HG02642 (cell line): ENCODE results near the gene DCTN5.

Experiments used
- ATAC-seq: cut with Tn5 transposase; IDR thresholded peaks from one replicate; pipeline ENCODE4 v1.9.1; 2021; ENCODE audit warnings: mild to moderate bottlenecking; ENCODE audit not compliant: unreplicated experiment, poor library complexity

Gene DCTN5

GRCh38 chr16:23651943-23652468, 10.7 kb downstream of the DCTN5 start:
- no peak for ATAC-seq

- no peak for ATAC-seq
Measured at GRCh38 chr16:23663918-23664317, 22.7 kb downstream of the DCTN5 start.

DNA sequence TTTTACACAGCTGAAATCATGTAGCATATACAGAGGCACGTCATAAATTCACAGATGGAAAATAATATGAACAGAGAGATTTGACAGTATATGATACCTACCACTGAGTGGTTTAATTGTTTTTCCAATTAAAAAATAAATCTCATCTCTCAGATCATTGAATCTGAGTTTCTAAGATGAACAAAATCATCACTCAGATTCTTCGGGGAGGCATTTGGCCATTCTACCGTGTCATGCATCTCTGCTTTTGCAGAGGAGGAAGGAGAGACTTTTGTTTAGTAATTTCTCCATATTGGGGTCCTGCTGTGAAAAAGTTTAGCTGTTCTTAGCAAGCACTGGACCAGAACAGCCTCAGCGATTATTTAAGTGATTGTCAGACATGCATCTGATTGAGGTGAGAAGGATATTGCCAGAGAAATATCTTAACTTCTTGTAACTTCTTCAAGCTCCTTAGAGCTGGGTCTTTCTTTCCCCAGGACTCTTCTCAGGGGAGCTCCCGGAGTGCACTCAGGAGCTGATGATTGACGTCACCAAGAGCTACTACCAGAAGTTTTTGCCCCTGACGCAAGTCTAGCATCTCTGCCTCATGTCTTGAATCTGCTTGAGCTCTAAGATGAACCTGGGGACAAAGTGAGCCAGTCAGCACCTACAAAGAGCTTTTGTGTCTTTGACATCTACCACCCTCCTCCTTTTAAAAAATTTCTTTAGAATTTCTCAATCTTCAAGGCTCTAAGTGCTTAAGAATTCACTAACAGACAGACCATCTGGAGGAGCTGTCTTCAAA, 25.5 kb downstream of the DCTN5 start:
- ATAC-seq: no peak

DNA sequence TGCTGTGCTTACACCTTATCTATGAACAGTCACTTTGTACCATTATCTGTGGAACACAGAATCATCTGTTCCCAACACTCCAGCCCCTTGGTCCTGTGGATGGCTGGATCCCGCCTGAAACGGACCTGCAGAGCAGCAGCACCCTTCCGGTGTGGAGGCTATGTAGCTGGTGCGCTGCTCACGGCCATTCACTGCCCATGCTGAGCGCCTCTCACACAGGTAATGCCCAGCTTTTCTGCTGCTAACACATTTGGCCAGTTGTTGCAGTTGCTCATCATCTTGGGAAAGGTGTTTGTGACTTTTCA, 26.0 kb downstream of the DCTN5 start:
- no peak for ATAC-seq

DNA sequence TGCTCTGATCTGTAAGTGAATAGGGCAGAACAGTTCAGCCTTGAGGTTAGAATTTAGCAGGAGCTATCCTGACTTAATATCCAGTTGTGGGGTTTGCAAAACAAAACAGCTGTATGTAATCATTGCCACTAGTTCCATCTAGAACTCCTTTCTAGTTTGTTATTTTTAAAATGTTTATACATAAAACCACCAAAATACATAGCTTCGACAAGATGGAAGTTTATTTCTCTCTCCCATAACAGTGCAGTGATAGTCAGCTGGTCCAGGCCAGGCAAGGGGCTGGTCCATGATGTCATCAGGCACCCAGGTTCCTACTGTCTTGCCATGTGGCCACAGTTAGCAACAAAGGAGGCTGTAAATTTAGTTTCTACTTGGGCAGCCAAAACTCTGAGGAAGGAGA, 27.0 kb downstream of the DCTN5 start:
- ATAC-seq: no peak

DNA sequence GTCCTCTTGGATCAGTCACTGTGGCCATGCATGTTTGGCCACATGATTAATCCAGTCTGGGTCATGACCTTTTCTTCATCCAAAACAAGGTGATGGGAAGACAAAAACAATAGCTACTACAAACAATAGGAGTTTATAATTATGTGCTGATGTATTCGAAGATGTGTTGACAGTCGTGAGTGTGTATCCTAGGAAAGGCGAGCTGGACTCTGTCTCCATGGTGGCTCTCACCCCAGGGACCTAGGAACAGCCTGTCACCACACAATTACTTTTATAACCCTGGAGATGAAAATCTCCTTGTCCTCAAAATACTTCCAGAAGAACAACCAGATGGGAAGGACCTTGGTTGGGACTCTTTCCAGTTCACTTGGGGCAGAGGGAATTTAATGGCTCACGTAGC, 27.6 kb downstream of the DCTN5 start:
- ATAC-seq: no peak

DNA sequence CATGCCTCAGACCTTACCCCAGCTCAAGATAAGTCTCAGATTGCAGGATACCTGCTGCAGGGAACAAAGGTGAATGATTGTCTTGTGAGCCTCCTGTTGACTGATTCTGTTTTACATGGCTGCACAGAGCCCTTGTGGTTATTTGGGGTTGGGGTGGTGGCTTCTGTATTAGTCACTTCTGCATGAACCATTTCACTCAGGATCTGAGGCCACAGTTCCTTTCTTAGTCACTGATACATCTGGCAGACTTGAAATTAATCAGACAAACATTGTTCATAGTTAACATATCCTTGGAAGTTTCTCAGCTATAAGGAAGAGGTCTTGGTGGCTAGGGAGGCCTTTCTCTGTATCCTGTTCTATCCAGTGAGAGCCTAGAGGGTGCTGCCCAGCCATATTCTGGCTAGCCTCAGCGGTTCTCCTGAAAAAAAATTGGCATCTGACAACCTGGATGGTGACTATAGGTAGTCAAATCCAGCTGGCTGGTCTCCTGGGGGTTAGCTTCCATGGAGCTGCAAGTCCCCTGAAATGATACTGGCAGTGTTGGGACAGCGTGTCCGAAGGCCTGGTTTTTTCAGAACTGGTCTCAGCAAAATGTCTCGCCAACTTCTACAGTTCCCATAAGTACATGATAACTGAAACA, 29.0 kb downstream of the DCTN5 start:
- ATAC-seq: peak; percentile 93

- no peak for ATAC-seq
Measured at GRCh38 chr16:23673971-23674614, 32.8 kb downstream of the DCTN5 start.

DNA sequence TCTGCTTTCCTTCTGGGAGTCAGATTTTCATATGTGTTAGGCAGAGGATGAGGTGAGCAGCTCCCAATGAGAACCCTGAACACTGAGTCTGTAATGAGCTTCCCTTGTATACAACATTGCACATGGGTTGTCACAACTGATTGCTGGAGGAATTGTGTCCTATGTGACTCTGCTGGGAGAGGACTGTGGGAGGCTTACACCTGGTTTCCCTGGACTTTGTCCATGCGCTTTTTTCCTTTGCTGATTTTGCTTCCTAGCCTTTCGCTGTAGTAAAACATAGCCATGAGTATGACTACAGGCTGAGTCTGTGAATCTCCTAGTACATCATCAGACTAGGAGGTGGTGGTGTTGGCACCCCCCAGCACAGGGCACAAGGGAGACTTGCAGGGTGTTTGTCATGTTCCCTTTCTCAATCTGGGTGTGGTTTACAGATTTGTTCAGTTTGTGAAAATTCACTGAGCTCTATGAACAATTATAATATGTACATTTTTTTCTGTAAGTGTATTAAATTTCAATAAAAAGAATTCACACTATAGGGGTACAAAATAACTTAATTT, 35.7 kb downstream of the DCTN5 start:
- ATAC-seq: no peak

GRCh38 chr16:23678430-23679273, 37.4 kb downstream of the DCTN5 start, which contains the start of gene PLK1:
Gene PLK1 (plus strand): TSS chr16:23678889. CDS start chr16:23678933, 44 bp downstream.
- ATAC-seq: peak; percentile 88

- peak; percentile 10 for ATAC-seq
Measured at GRCh38 chr16:23679274-23679985, 38.2 kb downstream of the DCTN5 start.

- ATAC-seq: no peak
Measured at GRCh38 chr16:23679986-23680336, 38.7 kb downstream of the DCTN5 start.

GRCh38 chr16:23682181-23682580, 40.9 kb downstream of the DCTN5 start:
- no peak for ATAC-seq

DNA sequence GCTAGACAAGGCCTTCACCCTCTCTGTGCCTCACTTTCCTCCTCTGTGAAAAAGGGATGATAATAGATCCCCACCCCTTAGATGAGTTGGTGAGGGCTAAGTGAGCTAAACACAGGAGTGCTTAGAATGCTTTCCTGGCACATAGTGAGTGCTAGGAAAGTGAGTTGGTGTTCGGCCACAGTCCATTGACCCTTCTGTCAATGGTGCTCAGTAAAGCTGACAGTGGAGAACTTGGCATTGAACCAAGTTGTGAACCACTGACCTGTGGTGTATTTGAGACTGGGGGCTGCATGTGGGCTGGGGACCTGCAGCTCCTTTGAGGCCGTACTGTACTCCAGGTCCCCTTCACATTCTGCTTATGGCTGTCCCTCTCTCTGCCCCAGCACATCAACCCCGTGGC, 42.2 kb downstream of the DCTN5 start:
- ATAC-seq: no peak

DNA sequence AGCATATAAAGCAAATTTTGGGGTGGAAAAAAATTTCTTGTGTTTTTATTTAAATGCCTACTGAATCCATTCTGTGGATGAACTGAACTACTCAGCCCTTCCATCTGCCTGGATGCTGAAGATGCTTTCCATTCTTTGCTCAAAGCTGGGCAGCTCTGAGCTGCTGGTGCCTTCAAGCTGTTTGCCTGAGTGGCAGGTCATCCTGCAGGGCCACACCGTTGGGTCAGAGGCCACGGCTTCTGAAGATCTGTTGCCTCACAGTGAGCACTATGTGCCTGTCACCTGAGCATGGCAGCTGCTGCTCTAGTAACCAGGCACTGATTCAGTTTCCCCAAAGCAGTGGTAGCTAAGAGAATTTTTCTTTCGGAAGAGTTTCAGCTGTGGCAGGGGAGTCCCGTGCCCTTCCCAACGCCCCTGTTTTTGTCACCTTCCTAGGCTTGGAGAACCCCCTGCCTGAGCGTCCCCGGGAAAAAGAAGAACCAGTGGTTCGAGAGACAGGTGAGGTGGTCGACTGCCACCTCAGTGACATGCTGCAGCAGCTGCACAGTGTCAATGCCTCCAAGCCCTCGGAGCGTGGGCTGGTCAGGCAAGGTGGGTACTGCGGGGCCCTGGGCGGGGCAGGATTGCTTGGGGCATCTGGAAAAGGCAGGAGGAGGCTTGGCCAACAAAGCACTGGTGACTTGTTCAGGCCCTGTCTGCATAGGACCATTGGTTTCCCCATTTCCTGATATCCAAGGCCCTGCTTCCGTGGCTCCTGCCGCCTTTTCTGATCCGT, 46.0 kb downstream of the DCTN5 start:
- ATAC-seq: no peak

GRCh38 chr16:23689442-23690187, 48.3 kb downstream of the DCTN5 start:
- ATAC-seq: no peak

GRCh38 chr16:23690771-23691482, 49.7 kb downstream of the DCTN5 start:
- no peak for ATAC-seq
